Tibial nerve (tissue), 4 donors: ENCODE data around the gene NBEAL2.

Source experiments
- EP300 ChIP-seq, 2 donors: sonication (generic); formaldehyde crosslinking; IDR thresholded peaks; one replicate each; pipeline ENCODE4 v1.6.1; 2017; ENCODE audit warnings: antibody characterized with exemption in 2 of 2, mild to moderate bottlenecking in 1 of 2
- POLR2A ChIP-seq, 2 donors: fragments of 450-650 bp; IDR thresholded peaks; one replicate each; pipeline ENCODE4 v1.6.1; 2017; ENCODE audit warnings: antibody characterized with exemption in 2 of 2, mild to moderate bottlenecking in 2 of 2, moderate library complexity in 2 of 2
- TF ChIP-seq, protein P1 (sequence below), 5 experiments: fragments of 200-600 bp in 3 of 5; fragments of 450-650 bp in 2 of 5; sonication (generic) in 3 of 5; IDR thresholded peaks; one replicate each; pipeline ENCODE4 v1.5.1; 2016 to 2019; ENCODE audit warnings: antibody characterized with exemption in 5 of 5, mild to moderate bottlenecking in 3 of 5, moderate library complexity in 2 of 5

DNA sequence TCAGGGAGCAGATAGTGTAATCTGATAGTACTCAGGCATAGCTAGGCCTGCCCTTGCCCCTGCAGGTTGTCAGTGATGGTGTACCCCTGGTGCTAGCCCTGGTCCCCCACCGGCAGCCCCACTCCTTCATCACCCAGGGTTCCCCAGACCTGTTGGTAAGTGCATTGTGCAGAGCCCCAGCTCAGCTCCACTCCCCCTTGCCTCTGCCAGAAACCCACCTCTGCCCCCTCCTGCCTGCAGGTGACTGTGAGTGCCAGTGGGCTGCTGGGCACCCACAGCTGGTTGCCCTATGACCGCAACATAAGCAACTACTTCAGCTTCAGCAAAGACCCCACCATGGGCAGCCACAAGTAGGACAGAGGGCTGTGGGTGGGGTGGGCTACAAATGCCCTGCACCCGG is 27.5 kb downstream of the NBEAL2 start:
- TF ChIP-seq, protein P1, sequence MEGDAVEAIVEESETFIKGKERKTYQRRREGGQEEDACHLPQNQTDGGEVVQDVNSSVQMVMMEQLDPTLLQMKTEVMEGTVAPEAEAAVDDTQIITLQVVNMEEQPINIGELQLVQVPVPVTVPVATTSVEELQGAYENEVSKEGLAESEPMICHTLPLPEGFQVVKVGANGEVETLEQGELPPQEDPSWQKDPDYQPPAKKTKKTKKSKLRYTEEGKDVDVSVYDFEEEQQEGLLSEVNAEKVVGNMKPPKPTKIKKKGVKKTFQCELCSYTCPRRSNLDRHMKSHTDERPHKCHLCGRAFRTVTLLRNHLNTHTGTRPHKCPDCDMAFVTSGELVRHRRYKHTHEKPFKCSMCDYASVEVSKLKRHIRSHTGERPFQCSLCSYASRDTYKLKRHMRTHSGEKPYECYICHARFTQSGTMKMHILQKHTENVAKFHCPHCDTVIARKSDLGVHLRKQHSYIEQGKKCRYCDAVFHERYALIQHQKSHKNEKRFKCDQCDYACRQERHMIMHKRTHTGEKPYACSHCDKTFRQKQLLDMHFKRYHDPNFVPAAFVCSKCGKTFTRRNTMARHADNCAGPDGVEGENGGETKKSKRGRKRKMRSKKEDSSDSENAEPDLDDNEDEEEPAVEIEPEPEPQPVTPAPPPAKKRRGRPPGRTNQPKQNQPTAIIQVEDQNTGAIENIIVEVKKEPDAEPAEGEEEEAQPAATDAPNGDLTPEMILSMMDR (IDR thresholded peaks at IDR 0.05): no peak
- TF ChIP-seq POLR2A (IDR thresholded peaks at IDR 0.05): no peak
- no peak for TF ChIP-seq EP300 (IDR thresholded peaks at IDR 0.05)
